GM12891 (cell line): ENCODE results near the gene ANKS1B.

Experiments
- DNase-seq: peaks from one replicate; pipeline ENCODE4 v3.0.0; 2011; ENCODE audit warnings: low spot score; ENCODE audit not compliant: insufficient read length
- FAIRE-seq: peaks from 2 replicates; lab custom pipeline; 2011; peaks lifted over from hg19 to GRCh38; lab: Jason Lieb, UNC
- PAX5 ChIP-seq: IDR thresholded peaks from 2 replicates; pipeline ENCODE4 v1.6.1; 2011; ENCODE audit warnings: low read length, moderate library complexity, mild to moderate bottlenecking; ENCODE audit not compliant: insufficient read depth, severe bottlenecking
- POLR2A ChIP-seq: IDR thresholded peaks from 2 replicates; pipeline ENCODE4 v1.6.1; 2011; ENCODE audit warnings: low read depth, low read length, control low read depth
- POLR2AphosphoS5 ChIP-seq: IDR thresholded peaks from 2 replicates; pipeline ENCODE4 v1.6.1; 2011; ENCODE audit warnings: low read depth, low read length, control low read depth
- POU2F2 ChIP-seq: IDR thresholded peaks from 2 replicates; pipeline ENCODE4 v1.6.1; 2011; ENCODE audit warnings: low read depth, mild to moderate bottlenecking, control low read depth, low read length, moderate library complexity
- SPI1 ChIP-seq: IDR thresholded peaks from 2 replicates; pipeline ENCODE4 v1.6.1; 2011; ENCODE audit warnings: low read depth, low read length, control low read depth
- TAF1 ChIP-seq: IDR thresholded peaks from 2 replicates; pipeline ENCODE4 v1.6.1; 2011; ENCODE audit warnings: low read depth, low read length, control low read depth

Gene ANKS1B

DNA sequence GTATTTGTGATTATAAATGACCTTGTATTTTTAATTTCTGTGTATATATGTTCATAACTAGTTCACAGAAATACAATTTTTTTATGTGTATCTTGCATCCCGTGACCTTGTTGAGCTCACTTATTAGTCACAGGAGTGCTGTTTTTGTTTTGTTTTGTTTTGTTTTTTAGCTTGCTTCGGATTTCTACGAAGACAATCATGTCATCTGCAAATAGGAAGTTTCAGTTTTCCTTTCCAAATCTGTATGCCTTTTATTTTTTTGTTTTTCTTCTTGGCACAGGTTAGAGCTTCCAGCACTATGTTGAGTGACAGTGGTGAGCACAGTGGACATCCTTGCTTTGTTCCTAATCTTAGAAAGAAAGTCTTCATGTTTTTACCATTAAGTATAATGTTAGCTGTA is 566.4 kb downstream of the ANKS1B start:
- no peak for DNase-seq
- FAIRE-seq: no peak
- TF ChIP-seq POLR2A (no peak), PAX5 (no peak), SPI1 (no peak), POLR2AphosphoS5 (no peak), TAF1 (no peak), POU2F2 (no peak)

DNA sequence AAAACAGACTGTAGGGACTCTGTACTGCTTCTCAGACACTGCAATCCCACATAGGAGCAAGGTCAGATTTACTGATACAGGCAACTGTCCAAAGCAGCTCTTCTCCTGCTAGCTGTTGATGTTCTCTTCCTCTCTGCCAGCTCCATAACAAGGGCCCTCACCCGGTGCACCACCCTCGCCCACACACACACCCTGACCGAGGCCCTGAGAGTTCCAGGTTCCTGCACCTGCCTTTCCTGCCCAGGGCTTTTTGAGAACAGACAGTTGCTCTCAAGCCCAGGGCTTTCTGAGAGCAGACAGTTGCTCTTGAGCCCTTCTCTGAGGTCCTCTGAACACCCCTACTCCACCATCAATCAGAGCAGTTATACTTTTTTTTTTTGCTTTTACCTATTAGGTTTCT is 571.0 kb downstream of the ANKS1B start:
- FAIRE-seq: no peak
- TF ChIP-seq POLR2AphosphoS5: no peak
- no peak for TF ChIP-seq POLR2A
- no peak for TF ChIP-seq TAF1
- no peak for TF ChIP-seq PAX5
- TF ChIP-seq POU2F2: no peak
- TF ChIP-seq SPI1: no peak
- DNase-seq: no peak

DNA sequence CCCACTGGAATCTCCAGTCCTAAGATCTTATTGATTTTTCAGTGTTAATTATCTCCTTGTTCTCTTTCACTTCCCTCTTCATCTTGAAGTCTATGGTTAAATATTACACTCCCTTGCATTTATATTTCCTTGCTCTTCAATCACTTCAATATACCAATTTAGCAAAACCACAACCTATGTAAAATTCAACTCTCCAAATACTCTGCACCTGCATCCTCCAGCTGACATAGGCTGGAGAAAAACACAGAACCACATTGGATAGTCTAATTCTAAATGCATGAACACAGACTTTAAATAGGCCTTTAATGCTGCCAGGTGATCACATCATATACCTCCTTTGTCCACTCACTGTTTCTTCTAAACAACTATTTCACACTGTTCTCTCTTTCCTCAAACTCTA is 591.0 kb downstream of the ANKS1B start:
- FAIRE-seq (no peak), DNase-seq (no peak)

DNA sequence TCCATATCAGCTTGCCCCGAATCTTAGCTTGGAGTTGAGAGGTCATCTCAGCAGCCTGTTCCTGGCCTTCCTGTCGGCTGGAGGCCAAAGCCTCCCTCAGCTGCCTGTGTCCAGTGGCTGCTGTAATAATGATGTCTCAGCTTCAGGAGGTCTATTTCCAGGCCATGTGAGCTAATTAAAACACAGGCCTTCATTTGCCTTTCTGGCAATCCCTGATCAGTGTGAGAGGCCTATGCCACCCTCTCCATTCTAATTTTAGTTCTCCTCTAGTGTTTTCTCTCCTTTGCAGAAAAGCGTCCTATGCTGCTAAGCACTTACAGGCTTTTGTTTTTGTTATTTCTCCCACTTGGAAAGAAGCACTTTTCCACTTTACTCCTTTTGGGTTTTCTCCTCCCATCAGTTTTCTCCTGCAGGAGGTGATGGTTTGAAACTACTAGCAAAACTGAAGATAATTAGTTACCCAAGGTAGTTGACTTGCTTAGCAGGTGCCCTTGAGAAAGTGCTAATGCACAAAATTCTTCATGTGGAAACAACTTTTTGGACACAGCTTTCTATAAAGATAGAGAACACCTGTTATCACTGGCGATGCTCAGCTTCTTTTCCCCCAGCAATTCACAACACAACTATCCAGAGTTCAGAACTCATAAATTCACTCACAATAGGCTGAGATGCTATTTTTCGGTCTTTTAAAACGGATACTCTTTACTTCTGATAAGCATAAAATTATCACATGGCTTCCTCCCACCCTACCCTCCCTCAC is 592.5 kb downstream of the ANKS1B start:
- DNase-seq (no peak), FAIRE-seq (no peak)
- TF ChIP-seq POLR2A (no peak), POU2F2 (no peak), POLR2AphosphoS5 (no peak), PAX5 (no peak), TAF1 (no peak), SPI1 (no peak)

More for the DNA sequence above, 591.0 kb downstream of the ANKS1B start:
- TF ChIP-seq PAX5 (no peak), TAF1 (no peak), POU2F2 (no peak), POLR2A (no peak), SPI1 (no peak), POLR2AphosphoS5 (no peak)

DNA sequence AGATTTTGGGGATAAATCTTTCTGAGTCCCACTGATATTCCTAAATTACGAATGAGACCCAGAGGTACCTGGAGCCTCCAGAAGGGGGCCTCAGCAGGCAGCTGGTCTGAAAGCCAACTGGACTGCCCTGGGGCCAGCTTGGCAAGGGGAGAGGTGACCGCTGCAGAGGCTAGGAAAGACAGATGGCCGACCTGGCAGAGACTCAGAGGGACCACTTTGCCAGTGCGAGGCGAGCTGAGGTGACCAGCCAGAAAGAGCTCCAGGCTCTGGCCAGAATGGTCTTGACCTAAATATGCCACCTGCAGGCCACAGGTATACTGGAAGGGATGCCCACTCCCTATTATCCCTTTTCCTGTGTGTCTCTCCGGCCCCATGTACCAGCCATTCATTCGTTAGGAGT is 594.0 kb downstream of the ANKS1B start:
- FAIRE-seq: no peak
- DNase-seq: no peak
- no peak for TF ChIP-seq POLR2A
- no peak for TF ChIP-seq PAX5
- TF ChIP-seq TAF1: no peak
- no peak for TF ChIP-seq POLR2AphosphoS5
- TF ChIP-seq SPI1: no peak
- no peak for TF ChIP-seq POU2F2

DNA sequence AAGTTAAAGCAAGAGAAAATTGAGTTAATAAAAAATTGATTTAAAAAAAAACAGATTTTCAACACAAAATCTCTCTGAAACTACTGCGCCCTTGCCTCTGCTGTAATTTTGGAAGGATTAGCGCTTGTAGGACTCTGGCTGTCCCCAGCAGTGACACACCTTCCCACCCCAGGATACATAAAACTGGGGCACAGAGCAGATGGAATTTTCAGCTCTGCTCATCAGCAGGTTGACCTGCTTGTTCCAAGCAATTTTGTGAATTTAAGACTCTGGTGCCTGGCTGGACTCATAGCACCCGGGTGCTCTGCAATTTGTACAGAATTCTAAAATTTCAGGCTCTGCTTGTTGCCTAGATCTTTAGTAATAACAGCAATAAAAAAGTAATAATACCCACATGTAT is 595.0 kb downstream of the ANKS1B start:
- DNase-seq (no peak), FAIRE-seq (no peak)

DNA sequence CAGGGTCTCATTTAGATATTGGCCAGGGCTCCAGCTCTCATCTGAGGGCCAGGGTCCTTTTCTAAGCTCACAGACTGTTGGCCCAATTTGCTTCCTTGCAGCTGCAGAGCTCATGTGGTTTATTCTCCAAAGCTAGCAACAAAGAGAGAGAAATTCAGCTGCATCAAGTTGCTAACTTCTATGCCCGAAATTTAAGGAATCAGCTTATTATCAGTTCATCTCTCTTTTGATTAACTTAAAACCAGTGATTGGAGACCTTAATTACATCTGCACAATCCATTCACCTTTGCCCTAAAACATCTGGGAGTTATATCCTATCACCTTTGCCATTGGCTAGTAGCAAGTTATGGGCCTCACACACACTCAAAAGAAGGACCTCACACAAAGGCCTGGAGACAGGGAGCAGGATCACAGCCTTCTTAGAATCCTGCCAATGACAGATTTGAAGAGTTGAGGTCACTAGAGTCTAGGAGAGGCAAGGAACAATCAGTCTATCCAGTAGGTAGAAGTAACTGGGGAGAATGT is 596.0 kb downstream of the ANKS1B start:
- TF ChIP-seq POU2F2: no peak
- no peak for TF ChIP-seq SPI1
- TF ChIP-seq POLR2A: no peak
- TF ChIP-seq PAX5: no peak
- no peak for TF ChIP-seq TAF1
- TF ChIP-seq POLR2AphosphoS5: no peak
- DNase-seq (no peak), FAIRE-seq (no peak)

More for the DNA sequence above, 595.0 kb downstream of the ANKS1B start:
- TF ChIP-seq PAX5: no peak
- TF ChIP-seq POLR2A: no peak
- TF ChIP-seq POLR2AphosphoS5: no peak
- no peak for TF ChIP-seq TAF1

DNA sequence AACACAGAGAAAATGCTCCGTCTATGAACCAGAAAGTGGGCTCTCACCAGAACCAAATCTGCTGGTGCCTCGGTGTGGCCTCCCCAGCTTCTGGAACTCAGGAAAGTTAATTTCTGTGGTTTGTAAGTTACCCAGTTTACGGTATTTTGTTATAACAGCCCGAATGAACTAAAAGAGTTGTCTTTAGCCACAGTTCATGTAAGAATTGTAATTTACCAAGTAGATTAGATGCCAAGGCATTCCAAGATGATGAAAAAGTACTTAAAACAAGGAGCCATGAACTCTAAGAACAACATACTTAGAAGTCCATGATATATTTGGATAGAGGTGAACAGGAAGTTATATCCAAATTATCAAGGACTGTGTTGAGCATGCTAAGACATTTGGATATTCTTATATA is 597.1 kb downstream of the ANKS1B start:
- no peak for TF ChIP-seq TAF1
- no peak for TF ChIP-seq POU2F2
- no peak for TF ChIP-seq POLR2AphosphoS5
- DNase-seq: no peak
- FAIRE-seq: no peak

DNA sequence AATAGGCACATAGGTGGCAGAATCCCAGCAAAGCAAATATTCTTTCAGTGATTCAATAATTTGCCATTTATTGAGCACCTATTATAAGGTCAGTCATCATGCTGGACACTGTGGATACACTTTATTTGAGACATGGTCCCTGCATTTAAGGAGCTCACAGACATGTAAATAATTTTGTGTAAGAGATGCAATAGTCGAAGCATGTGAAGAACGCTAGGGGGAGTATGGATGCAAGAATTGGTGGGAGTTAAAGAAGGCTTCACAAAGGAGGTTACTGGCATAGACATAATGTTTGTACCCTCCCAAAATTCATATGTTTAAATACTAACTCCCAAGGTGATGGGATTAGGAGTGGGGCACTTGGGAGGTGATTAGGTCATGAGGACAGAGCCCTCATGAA is 597.8 kb downstream of the ANKS1B start:
- FAIRE-seq (no peak), DNase-seq (no peak)
- TF ChIP-seq SPI1 (no peak), POLR2AphosphoS5 (no peak), PAX5 (no peak), POLR2A (no peak), TAF1 (no peak), POU2F2 (no peak)

DNA sequence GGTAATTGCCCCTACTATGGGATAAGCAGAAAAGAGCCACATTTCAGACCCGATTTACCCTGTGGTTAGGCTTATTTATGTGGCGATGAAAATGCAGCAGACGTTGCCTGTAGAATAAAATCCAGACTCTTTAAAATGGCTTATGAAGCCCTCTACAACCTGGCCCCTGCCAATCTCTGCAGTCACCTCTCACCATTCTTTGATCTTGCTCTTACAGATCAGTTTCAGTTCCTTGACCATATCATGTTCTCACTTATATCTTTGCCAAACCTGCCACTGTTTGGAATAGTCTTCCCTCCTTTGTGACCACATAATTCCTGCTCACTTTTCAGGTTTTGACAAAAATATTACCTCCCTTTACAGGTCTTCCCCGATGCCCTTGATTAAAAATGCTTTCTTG is 601.5 kb downstream of the ANKS1B start:
- no peak for DNase-seq
- TF ChIP-seq POLR2AphosphoS5 (no peak), SPI1 (0 out of 2 replicates have a peak, but pooled peaks have one; percentile 31)
- no peak for FAIRE-seq
